HG03521 (cell line): ENCODE results near the gene EFL1.

Experiments
- ATAC-seq: cut with Tn5 transposase; IDR thresholded peaks from one replicate; pipeline ENCODE4 v1.9.1; 2021; ENCODE audit warnings: mild to moderate bottlenecking, moderate library complexity; ENCODE audit not compliant: unreplicated experiment

The EFL1 gene

DNA sequence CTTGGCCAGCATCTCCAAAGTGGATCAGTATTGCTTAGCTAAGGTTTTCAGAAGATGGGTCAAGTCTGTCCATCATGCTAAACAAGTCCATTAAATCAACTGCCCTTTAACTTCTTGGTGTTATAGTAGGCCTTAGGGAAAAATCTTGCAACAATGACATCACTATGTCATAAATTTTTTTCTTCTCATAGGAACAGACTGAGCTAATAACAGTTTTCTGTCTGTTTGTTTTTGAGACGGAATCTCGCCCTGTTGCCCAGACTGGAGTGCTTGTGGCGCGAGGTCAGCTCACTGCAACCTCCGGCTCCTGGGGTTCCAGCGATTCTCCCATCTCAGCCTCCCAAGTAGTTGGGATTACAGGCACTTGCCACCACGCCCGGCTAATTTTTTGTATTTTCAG lies 94.2 kb downstream of the EFL1 start:
- no peak for ATAC-seq

GRCh38 chr15:82165948-82166376 lies 96.6 kb downstream of the EFL1 start:
- no peak for ATAC-seq

- no peak for ATAC-seq
These were observed 102.6 kb downstream of the EFL1 start for GRCh38 chr15:82159922-82160321.

- ATAC-seq: no peak
These were observed 103.7 kb downstream of the EFL1 start for GRCh38 chr15:82158811-82159210.

DNA sequence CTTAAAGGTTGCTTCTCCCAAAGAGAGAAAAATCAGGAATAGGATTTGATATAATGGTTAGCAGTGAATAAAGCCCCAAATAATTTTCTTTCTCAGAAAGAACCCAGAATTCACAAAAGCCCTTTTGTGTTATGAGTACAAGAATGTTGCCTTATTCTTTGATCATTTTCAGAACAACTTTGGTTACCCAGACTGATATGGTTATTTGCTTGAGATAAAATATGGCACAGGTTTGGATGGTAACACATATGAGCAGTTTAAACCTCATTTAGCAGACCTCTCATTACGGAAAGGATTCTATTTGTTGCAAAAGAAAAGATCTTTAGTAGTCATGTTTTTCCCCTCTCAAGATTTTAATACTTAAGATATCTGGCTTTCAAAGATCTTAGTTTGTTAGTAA lies 111.9 kb downstream of the EFL1 start:
- ATAC-seq: no peak

DNA sequence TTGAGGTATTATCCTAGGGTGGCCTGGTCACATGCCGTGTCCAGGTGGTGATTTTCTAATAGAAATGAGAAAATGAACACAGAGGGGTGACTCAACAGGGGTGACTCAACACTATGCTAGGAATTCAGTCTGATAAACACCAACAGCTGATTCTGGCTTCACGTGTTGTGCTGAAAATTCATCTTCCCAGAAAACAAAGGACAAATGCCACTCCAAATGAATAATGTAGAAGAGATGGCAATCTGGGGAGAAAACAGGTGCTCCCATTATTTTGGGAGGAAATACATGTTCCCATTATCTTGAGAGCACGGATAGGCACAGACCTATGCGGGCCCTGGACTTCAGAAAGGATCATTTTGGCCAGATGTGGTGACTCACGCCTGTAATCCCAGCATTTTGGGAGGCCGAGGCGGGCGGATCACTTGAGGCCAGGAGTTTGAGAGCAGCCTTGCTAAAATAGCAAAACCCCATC lies 115.5 kb downstream of the EFL1 start:
- no peak for ATAC-seq

GRCh38 chr15:82146576-82146975 lies 116.0 kb downstream of the EFL1 start:
- ATAC-seq: no peak

GRCh38 chr15:82143390-82144385 lies 118.8 kb downstream of the EFL1 start:
- ATAC-seq: no peak

- ATAC-seq: no peak
These were observed 121.6 kb downstream of the EFL1 start for GRCh38 chr15:82140886-82141285.

DNA sequence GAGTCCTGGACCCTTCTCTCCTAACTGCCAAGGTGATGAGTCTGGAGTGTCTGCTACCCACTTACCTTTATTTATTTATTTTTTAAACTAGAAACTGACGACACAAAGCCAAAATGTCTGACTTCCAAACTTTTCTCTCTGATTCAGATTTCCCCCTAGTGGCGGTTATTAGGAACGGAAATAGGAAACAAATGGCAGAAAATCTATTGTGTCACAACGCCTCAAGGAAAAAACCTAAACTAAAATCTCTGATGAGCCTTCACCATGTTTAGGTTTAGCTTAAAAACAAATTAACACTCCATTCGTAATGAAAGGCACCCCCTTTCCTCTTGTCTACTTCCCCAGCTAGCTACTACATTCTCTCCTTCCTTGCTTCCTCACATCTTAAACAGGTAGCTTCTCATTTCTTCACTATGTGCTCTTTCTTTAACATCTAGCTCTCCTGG lies 122.7 kb downstream of the EFL1 start:
- no peak for ATAC-seq

GRCh38 chr15:82138306-82138705 lies 124.2 kb downstream of the EFL1 start:
- ATAC-seq: no peak

GRCh38 chr15:82137261-82137660 lies 125.3 kb downstream of the EFL1 start:
- ATAC-seq: no peak

DNA sequence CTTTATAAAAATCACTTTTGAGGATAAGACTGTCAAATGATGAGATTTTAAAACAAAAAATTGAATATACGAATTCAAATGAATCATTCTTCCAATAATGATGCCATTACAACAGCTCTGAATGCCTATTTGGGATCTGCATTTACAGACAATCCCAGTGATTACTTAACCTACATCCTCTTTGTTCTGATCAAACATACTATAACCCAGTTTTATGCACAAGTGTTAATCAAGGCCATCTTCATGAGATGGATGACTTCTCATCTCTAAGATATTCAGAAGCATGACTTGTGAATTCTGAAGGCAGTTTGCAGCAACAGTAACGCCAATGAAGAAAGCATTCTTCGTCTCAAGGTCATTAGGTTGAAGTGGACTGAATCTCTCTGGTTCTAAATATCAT lies 126.4 kb downstream of the EFL1 start:
- ATAC-seq: no peak

GRCh38 chr15:82135638-82136037 lies 126.9 kb downstream of the EFL1 start:
- no peak for ATAC-seq

- no peak for ATAC-seq
These were observed 128.1 kb downstream of the EFL1 start for GRCh38 chr15:82134461-82134860.

DNA sequence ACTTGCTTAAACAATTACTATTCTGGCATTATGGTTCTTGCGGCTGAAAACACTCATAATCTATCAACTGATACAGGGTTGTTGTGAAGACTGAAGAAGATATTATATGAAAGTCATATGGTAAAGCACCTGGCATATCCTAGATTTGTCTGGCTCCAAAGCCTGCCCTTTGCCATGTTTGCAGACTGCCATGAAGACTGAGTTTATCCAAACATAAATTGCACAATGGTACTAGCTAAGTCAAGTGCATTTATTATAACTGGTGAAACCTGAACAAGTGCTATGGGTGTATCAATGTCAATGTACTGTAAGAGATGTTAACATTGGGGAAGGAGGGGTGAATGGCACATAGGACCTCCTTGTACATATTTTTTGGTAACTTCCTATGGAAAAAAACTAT lies 129.3 kb downstream of the EFL1 start:
- no peak for ATAC-seq

- ATAC-seq: no peak
These were observed 129.8 kb downstream of the EFL1 start for GRCh38 chr15:82132742-82133141.

GRCh38 chr15:82132096-82132495 lies 130.4 kb downstream of the EFL1 start:
- ATAC-seq: no peak

DNA sequence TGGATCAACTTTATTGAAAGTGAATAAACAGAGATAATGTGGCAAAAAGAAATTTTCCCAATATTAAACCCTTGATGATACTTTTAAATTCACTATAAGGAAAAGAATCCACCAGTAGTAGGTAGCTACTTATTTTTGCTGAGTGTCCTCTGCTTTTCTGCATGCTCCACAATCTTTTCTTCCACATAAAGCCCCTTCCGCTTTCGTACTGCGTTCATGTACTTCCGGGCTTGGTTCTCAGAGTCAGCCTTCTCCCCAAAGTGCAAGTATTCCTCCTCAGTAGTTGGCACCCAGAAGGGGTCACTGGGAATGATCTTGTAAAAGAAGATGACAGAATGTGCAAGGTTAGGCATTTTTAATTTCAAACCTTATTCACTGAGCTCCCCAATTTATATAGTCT lies 132.3 kb downstream of the EFL1 start:
- ATAC-seq: no peak

DNA sequence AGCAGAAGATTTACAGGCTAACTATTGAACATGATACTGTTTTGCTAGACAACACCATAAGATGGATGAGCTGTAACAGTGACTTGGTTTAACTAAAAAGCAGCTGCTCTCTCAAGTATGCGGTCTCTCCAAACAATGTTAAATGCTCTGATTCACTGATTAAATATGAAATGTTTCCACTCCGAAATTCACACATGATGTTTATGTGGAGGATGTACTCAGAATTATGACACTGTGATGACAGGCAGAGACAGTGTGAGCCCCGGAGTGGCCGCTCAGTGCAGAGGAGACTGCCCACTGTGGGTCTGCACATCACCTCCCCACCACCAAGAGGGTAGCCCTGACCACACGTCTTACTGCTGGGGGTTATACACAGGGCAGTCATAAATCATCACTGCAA lies 132.8 kb downstream of the EFL1 start:
- no peak for ATAC-seq

GRCh38 chr15:82129149-82129692 lies 133.3 kb downstream of the EFL1 start:
- no peak for ATAC-seq
